HG02973 (cell line): ENCODE measurements around the gene BSN.
"Not testable (repeated sequence)": the region's sequence is repeated elsewhere in the genome, so short reads cannot be mapped to it uniquely, and the experiment has no call there.

Source experiments
- ATAC-seq: cut with Tn5 transposase; IDR thresholded peaks from one replicate; pipeline ENCODE4 v1.9.1; 2021; ENCODE audit warnings: moderate library complexity; ENCODE audit not compliant: unreplicated experiment

BSN gene

GRCh38 chr3:49535971-49536874, 18.1 kb upstream of the BSN start:
- no peak for ATAC-seq

DNA sequence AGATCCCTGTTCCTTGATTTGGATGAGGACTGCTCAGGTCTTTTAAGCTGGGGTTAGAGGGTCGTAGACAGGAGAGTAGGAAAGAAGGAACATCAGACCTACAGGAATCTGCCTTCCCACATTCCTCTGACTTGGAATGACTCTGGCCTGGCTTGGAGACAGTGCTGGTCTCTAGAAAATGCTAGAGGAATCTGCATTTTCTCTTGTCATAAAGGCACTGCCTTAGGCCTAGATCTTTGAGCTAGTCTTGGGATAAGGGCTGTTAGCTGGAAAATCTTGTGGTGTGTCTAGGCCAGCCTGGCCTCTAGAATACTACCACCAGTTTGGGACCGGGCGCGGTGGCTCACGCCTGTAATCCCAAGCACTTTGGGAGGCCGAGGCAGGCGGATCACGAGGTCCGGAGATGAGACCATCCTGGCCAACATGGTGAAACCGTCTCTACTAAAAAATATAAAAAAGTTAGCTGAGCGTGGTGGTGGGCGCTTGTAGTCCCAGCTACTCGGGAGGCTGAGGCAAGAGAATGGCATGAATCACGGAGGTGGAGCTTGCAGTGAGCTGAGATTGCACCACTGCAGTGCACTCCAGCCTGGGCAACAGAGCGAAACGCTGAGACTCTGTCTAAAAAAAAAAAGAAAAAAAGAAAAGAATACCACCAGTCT, 17.3 kb upstream of the BSN start:
- ATAC-seq: no peak

GRCh38 chr3:49539659-49540560, 14.4 kb upstream of the BSN start:
- peak; percentile 90 for ATAC-seq

GRCh38 chr3:49552087-49552486, 2.2 kb upstream of the BSN start:
- no peak for ATAC-seq

DNA sequence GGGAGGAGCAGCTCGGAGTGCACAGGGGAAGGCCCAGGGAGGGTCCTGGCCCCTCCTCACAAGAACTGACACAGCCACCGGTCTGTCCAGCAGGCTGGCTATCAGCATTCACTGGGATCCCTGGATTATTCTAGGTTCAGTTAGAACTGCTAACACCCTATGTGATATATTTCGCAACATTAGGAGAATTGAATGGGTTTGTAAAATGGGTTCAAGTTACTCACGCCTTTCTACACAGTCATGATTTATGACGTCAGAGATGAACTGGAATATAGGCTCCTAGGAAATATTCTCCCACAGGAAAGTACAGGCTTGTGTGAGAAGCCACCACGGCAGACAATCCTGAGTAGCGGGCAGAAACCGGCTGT, 969 bp upstream of the BSN start:
- ATAC-seq: no peak

GRCh38 chr3:49554633-49555265, 472 bp downstream of the BSN start:
- peak; percentile 62 for ATAC-seq

DNA sequence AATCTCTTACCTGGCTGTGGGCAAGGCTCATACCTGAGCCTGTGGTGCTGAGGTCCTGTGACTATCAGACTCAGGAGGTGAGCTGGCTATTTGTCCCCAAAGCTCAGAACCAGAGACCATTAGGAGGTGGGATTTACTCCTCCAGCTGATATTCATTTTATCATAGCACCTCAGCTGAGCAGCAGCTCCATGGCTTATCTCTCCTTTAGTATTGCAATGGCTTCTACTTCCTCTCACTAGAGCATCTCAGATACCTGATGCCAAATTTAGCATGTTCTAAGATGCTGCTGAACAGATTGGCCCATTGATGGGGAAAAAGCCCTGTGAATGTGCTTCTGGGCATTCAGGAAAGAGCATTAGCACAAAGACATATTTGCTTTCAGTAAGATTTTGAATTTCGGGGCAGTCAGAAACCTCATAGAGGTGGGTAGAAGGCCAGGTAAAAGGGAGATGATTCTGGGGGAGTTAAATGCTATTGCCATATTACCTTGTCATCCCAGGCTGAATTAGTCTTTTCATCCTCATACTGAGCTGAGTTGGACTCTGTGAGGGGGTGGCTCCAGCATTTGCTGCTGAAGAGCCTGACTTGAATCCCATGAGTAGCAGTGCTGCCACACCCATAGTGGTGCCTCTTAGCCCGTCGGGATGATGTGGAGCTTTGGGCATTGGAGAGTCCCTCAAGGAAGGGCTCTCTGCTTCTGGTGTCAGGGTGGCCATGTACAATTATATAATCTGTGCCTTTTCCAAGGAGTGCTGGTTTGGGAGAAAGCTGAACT, 2.4 kb downstream of the BSN start:
- ATAC-seq: no peak

DNA sequence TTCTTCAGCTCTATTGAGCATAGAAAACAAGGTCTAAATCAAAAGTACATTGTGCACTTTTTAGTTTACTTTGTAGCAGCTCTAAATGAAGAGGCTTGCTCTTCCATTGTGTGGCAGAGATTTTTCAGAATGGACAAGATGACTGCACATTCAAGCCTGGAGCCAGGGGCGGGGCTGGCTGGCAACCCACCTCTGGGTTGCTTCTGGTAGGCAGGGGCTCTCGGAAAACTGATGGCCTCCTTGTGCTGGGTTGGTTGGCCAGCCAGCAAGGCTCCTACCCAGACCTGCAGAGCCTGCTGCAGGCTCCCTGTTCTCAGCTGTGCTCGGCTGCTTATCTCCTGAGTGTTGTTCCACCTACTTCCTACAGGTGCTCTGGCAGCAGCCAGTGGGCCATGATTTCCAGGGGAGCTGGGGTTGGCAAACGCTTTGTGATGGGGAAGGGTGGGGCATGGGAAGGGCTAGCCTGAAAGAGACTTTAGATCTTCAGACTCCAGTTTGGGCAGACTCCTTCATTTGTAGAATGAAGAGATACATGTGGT, 8.8 kb downstream of the BSN start:
- no peak for ATAC-seq

DNA sequence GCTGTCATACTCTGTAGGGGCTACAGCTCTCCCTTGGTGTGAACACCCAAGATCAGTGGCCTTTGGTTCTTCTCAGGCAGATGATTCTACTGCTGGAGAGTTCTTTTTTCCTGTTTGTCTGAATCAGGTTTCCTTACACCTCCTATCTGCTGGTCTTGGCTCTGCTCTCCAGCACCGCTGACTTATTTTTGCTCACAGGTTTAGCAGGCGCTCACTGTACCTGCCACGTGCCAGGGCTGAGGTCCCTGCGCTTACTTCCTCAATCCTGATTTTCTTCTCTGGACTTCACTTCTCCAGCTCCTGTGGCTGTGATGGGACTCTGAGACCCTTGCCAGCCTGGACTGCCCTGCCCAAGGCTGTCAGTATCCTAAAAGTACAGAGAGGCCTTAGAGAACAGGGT, 9.5 kb downstream of the BSN start:
- ATAC-seq: no peak

- no peak for ATAC-seq
Observed at GRCh38 chr3:49566312-49566711, 12.0 kb downstream of the BSN start.

GRCh38 chr3:49567406-49567805, 13.1 kb downstream of the BSN start:
- no peak for ATAC-seq

GRCh38 chr3:49568965-49569364, 14.7 kb downstream of the BSN start:
- no peak for ATAC-seq

DNA sequence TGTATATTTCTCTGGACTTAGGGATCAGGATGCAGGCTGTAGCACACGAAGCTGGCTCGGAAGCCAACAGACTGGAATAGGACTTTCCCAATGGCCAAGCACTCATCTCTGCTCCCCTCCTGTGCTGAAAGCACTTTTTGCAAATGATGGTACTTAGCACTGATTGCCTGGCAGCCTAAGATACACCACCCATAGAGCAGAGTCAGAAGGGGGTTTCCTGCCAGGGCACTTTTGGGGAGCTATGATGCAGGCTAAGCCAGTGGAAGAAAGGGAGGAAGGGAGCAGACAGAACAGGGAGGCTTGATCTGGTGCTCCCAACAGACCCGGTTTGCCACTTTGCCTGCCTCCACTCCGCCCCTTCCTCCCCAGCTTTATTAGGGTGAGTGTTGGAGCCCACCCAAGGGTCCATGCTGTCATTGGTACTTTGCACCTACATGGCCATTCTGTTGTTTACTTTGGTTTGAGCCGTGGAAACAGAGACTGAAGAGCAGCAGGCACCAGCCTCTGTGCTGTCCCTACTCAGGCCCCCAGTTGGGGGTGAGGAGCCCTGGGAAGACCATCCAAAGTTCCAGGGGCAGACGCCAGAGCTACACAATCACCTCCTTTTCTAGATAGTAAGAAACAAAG, 15.9 kb downstream of the BSN start:
- ATAC-seq: no peak

DNA sequence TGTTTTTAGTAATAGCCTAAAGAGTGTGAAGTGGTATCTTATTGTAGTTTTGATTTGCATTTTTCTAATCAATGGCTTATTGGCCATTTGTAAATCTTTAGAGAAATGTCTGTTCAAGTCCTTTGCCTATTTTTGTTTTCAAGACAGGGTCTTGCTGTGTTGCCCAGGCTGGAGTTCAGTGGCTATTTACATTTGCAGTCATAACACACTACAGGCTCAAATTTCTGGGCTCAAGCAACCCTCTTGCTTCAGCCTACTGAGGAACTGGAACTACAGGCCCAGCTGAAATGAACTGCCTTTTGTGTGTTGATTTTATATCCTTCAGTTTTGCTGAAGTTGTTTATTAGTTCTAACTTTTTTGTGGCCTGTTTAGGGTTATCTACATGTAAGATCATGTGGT, 27.9 kb downstream of the BSN start:
- ATAC-seq: no peak

GRCh38 chr3:49585261-49585755, 31.0 kb downstream of the BSN start:
- not testable (repeated sequence) for ATAC-seq

DNA sequence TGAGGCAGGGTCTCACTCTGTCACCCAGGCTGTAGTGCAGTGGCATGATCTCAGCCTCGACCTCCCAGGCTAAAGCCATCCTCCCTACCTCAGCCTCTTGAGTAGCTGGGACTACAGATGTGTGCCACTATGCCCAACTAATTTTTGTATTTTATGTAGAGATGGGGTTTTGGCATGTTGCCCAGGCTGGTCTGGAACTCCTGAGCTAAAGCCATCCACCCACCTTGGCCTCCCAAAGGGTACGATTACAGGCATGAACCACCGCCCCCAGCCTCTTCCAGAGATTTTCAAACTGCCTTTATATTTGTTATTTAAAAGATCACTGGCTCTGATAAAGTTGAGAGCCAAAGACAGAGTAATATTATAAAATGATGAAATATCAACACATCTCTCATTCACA, 37.3 kb downstream of the BSN start:
- ATAC-seq: no peak

GRCh38 chr3:49593041-49593440, 38.8 kb downstream of the BSN start:
- ATAC-seq: no peak

DNA sequence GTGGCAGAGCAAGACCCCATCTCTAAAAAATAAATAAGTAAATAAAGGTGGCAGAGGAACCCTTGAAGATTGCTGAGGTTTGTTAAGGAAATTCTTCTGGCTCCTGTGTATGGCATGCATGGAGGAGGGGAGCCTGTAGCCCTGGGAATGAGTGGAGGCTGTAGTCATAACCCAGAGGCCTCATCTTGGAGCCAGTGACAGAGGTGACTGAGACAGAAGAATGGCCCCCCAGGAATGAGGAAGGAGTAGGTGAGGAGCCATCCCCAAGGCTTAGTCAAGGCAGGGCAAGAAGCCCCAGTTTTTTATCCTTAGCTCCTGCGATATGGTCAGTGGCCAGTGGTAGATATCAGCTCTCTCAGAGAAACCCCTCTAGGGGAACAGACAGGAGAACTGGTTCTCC, 46.5 kb downstream of the BSN start:
- no peak for ATAC-seq

DNA sequence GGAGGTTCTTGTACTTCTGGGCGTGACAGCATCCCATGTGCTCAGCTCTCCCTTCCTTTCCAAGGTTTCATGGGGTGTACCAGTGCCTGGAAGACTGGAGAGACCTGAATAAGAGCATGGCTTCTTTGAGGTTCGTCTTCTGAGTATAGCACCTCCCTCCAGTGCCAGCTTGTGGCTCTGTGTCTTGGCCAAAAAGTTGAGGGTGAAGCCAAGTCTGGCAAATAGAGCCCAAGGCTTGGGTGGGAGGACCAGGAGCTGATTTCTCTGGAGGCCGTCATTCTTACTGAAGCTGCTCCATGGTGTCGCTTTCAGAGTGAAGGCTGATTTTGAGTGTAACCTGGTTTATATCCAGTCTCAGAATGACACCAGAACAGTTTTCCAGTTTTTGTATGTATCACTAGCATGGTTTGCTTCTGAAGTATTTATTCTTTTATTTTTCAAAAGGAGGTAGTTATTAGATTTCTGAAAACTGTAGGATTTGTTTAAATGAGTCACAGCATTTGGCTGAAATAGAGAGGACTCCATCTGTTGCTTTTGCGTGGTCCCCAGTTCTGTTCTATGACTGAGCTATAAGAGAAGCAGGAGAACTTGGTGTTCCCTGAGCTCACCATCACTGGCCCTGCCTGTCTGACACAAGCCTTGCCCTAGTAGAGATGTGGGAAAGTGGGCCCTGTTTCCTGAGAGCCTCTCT, 47.2 kb downstream of the BSN start:
- no peak for ATAC-seq
